ENCODE measurements around the gene SLIT3.

SLIT3 gene

GRCh38 chr5:169273881-169274280 lies 27.1 kb downstream of the SLIT3 start (continued):
- TF ChIP-seq ZC3H10 (CRISPR knock-in tag; IDR thresholded peaks at IDR 0.05) = no peak
- no peak for TF ChIP-seq SNAI2 (CRISPR knock-in tag; IDR thresholded peaks at IDR 0.05)
- no peak for TF ChIP-seq TCF4 (CRISPR knock-in tag; IDR thresholded peaks at IDR 0.05; ENCODE audit: borderline replicate concordance)
- no peak for TF ChIP-seq RARB (CRISPR knock-in tag; IDR thresholded peaks at IDR 0.05)
- TF ChIP-seq, protein P1, sequence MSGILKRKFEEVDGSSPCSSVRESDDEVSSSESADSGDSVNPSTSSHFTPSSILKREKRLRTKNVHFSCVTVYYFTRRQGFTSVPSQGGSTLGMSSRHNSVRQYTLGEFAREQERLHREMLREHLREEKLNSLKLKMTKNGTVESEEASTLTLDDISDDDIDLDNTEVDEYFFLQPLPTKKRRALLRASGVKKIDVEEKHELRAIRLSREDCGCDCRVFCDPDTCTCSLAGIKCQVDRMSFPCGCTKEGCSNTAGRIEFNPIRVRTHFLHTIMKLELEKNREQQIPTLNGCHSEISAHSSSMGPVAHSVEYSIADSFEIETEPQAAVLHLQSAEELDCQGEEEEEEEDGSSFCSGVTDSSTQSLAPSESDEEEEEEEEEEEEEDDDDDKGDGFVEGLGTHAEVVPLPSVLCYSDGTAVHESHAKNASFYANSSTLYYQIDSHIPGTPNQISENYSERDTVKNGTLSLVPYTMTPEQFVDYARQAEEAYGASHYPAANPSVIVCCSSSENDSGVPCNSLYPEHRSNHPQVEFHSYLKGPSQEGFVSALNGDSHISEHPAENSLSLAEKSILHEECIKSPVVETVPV (CRISPR knock-in tag; IDR thresholded peaks at IDR 0.05) = no peak

DNA sequence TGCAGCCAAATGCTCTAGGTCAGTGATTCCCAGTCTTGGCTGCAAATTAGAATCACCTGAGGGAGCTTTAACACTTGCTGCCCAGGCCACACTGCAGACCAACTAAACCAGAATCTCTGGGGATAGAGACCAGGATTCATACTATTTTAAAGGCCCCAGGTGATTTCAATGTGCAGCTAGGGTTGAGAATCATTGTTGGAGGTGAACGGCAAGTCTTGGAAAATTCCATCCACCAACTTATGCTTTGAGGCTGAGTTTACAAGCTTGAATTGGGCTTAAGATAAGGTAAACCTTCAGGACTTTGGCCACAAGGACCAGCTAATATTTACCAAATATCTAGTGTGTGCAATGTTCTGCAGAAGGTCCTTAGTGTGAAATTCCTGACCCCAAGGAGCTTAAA lies 27.5 kb downstream of the SLIT3 start:
- ATAC-seq = no peak
- TF ChIP-seq ESRRG (CRISPR knock-in tag; IDR thresholded peaks at IDR 0.05) (no peak), ZNF70 (CRISPR knock-in tag; IDR thresholded peaks at IDR 0.05) (no peak), ZC3H10 (CRISPR knock-in tag; IDR thresholded peaks at IDR 0.05) (no peak), POU6F1 (CRISPR knock-in tag; IDR thresholded peaks at IDR 0.05; ENCODE audit: borderline replicate concordance, low read depth) (no peak), CREB5 (CRISPR knock-in tag; IDR thresholded peaks at IDR 0.05; ENCODE audit: low read depth) (no peak), ZFP3 (CRISPR knock-in tag; IDR thresholded peaks at IDR 0.05) (no peak), OSR1 (CRISPR knock-in tag; IDR thresholded peaks at IDR 0.05) (no peak), PATZ1 (CRISPR knock-in tag; IDR thresholded peaks at IDR 0.05; ENCODE audit: borderline replicate concordance) (no peak), RARB (CRISPR knock-in tag; IDR thresholded peaks at IDR 0.05) (no peak), ARNTL (CRISPR knock-in tag; IDR thresholded peaks at IDR 0.05; ENCODE audit: borderline replicate concordance, low read depth) (no peak), TSHZ2 (CRISPR knock-in tag; IDR thresholded peaks at IDR 0.05) (no peak), ZFP30 (CRISPR knock-in tag; IDR thresholded peaks at IDR 0.05) (no peak), TOX (CRISPR knock-in tag; IDR thresholded peaks at IDR 0.05; ENCODE audit: borderline replicate concordance) (no peak), PPARA (CRISPR knock-in tag; IDR thresholded peaks at IDR 0.05; ENCODE audit: borderline replicate concordance) (no peak), BACH2 (CRISPR knock-in tag; IDR thresholded peaks at IDR 0.05; ENCODE audit: borderline replicate concordance) (no peak), ZNF565 (CRISPR knock-in tag; conservative IDR thresholded peaks at IDR 0.05; ENCODE audit: low read depth) (no peak), SNAI2 (CRISPR knock-in tag; IDR thresholded peaks at IDR 0.05) (no peak), ZNF8 (CRISPR knock-in tag; IDR thresholded peaks at IDR 0.05) (no peak), TCF4 (CRISPR knock-in tag; IDR thresholded peaks at IDR 0.05; ENCODE audit: borderline replicate concordance) (no peak)
- TF ChIP-seq, protein P1 (CRISPR knock-in tag; IDR thresholded peaks at IDR 0.05) = no peak

Data from SK-N-SH treated with all-trans-retinoic acid at 6 μM for 48 hours (cell line).